Measurements from ENCODE around the gene RRAGC. TPM values are rescaled to one million over a fixed set of nuclear protein-coding genes. Genes with fewer than 3 reads are reported as not detected.

The RRAGC gene
- total and polyA plus RNA-seq, 10 of the 15 experiments (the other 5 are each of a cell fraction or from before 2014, with no cell fraction given): 5.5 to 22.1 (median 15.0) TPM

DNA sequence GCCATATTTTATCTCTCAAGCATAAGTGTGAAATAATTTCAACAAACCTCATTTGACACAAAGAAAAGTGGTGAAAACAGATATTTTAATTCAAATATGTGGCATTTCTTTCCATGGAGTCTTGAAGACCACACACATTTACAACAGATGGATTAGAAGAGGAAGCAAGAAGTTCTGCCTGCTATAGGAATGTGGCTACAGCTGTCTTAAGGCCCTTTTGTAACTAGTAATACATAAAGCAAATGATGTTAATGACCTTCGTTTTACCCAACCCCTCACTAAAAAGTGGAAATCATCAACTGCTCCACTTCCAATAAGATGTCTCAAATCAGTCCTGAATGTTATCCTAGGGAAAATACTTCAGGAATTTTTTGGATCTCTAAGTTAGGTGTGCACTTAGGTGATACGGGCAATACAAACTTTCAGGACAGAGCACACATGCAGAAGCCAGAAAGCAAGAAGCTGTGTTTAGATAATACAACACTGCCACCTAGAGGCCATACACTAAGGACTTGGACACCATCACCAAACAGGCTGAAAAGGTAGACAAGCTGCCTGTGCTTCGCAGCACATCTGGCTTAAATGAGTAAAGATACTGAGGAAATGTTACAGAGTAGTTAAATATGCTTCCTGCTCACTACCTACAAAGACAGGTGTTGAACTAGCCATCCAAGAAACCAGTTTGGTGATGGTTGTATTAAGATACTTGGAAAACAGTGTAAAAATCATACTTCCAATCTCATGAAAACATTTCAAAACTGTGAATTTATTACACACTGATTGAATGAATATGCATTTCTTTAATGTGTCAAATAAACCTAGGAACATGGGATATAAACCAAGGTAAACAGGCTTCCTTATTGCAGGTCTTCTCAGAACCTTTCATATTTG lies 24.4 kb downstream of the RRAGC start:
- H3K27me3 ChIP-seq (replicated peaks in 1 of 2; ENCODE audit: control insufficient read depth in 2 of 2, insufficient read depth in 2 of 2, low read length in 1 of 2): peaks cover 0 to 2% of the 10 kb centered on the region in 2 experiments; a peak in 2 of 4 replicates
- intact Hi-C loops (cut with micrococcal nuclease; ENCODE audit: unreplicated experiment) (loop anchor here (5.0 kb wide), 1 partner anchor 228 kb away; no protein-coding TSS in a partner anchor), in situ Hi-C loops (cut with MboI) (loop anchor here (25.0 kb wide), 1 partner anchor 948 kb away; no protein-coding TSS in a partner anchor)
- peak; percentile 100 for FAIRE-seq
- H3K79me2 ChIP-seq (ENCODE audit: control insufficient read depth, insufficient read depth, low read length): no peaks in the 10 kb centered on the region
- ATAC-seq: peak; percentile 98
- H3K4me1 ChIP-seq (ENCODE audit: control insufficient read depth, insufficient read depth, low read length): no peaks in the 10 kb centered on the region
- no peak overlapping the region for H2AFZ ChIP-seq (ENCODE audit: control insufficient read depth, low read depth, low read length)
- SMC1A ChIA-PET (ENCODE audit: uncharacterized antibody, unreplicated experiment): interaction anchor here (0.6 to 1.9 kb wide), 20 partner anchors 9 to 877 kb away, joined by 3 to 7 read pairs (median 3); partner anchors contain the start of gene NDUFS5
- H3K9me3 ChIP-seq (replicated peaks; ENCODE audit: control insufficient read depth, insufficient read depth, low read length): no peaks in the 10 kb centered on the region
- H3K36me3 ChIP-seq (ENCODE audit: control insufficient read depth in 2 of 2, insufficient read depth in 2 of 2, low read length in 1 of 2): peaks cover 0 to 7% of the 10 kb centered on the region in 2 experiments; a peak in 1 of 4 replicates
- RAD21 ChIA-PET (ENCODE audit: unreplicated experiment): interaction anchor here (0.6 to 1.9 kb wide), 19 partner anchors 11 to 842 kb away, joined by 3 to 8 read pairs (median 4); no protein-coding TSS in a partner anchor
- no peaks in the 10 kb centered on the region for H4K20me1 ChIP-seq (ENCODE audit: control insufficient read depth, insufficient read depth)
- H3K4me3 ChIP-seq: no peak overlapping the region
- POLR2A ChIA-PET: no interaction called here
- CTCF ChIA-PET: interaction anchor here (0.6 to 4.6 kb wide), 26 partner anchors 9 to 831 kb away, joined by 3 to 33 read pairs (median 4); no protein-coding TSS in a partner anchor
- no TSS peak for BruUV-seq (replicated peaks)
- H3K9ac ChIP-seq (ENCODE audit: control insufficient read depth, insufficient read depth, low read length): no peak overlapping the region
- no peak overlapping the region for H3K27ac ChIP-seq (ENCODE audit: control insufficient read depth, insufficient read depth)
- 11% methylated on average over 3 of the region's 3 CpGs for WGBS (ENCODE audit: insufficient coverage, insufficient replicate concordance, low lambda C conversion rate, missing lambda C conversion rate)
- peak; percentile 60 for DNase-seq (ENCODE audit: low read depth, low spot score)
- H3K4me2 ChIP-seq (ENCODE audit: control insufficient read depth, insufficient read depth): no peak overlapping the region
- 0 out of 2 replicates have a peak, but pooled peaks have one; percentile 40 for TF ChIP-seq SMARCA5 (IDR thresholded peaks at IDR 0.05)
- no peak for TF ChIP-seq LARP7 (IDR thresholded peaks at IDR 0.05)
- no peak for TF ChIP-seq PML (IDR thresholded peaks at IDR 0.05; ENCODE audit: low read length)
- no peak for TF ChIP-seq EP300 (IDR thresholded peaks at IDR 0.05; ENCODE audit: borderline replicate concordance in 1 of 2, control insufficient read depth in 1 of 2, low read depth in 2 of 2, low read length in 2 of 2)
- TF ChIP-seq KAT2A (conservative IDR thresholded peaks at IDR 0.05; ENCODE audit: control insufficient read depth, low read depth, low read length): no peak
- no peak for TF ChIP-seq ZBTB40 (IDR thresholded peaks at IDR 0.05; ENCODE audit: borderline replicate concordance)
- 0 out of 2 replicates have a peak, but pooled peaks have one; percentile 38 for TF ChIP-seq YY1 (IDR thresholded peaks at IDR 0.05; ENCODE audit: low read depth, low read length)
- TF ChIP-seq, protein P1, sequence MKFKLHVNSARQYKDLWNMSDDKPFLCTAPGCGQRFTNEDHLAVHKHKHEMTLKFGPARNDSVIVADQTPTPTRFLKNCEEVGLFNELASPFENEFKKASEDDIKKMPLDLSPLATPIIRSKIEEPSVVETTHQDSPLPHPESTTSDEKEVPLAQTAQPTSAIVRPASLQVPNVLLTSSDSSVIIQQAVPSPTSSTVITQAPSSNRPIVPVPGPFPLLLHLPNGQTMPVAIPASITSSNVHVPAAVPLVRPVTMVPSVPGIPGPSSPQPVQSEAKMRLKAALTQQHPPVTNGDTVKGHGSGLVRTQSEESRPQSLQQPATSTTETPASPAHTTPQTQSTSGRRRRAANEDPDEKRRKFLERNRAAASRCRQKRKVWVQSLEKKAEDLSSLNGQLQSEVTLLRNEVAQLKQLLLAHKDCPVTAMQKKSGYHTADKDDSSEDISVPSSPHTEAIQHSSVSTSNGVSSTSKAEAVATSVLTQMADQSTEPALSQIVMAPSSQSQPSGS (IDR thresholded peaks at IDR 0.05; ENCODE audit: low read length): no peak
- no peak for TF ChIP-seq USF2 (IDR thresholded peaks at IDR 0.05; ENCODE audit: borderline replicate concordance, low read depth, low read length)
- peak; percentile 53; the same call in 1 of the 2 replicates for TF ChIP-seq SMC3 (IDR thresholded peaks at IDR 0.05; ENCODE audit: borderline replicate concordance, low read length)
- TF ChIP-seq RBBP5 (conservative IDR thresholded peaks at IDR 0.05): no peak
- TF ChIP-seq BCL3 (IDR thresholded peaks at IDR 0.05; ENCODE audit: borderline replicate concordance, insufficient read depth, low read depth, low read length, poor library complexity, severe bottlenecking): no peak
- no peak for TF ChIP-seq NR2C2 (IDR thresholded peaks at IDR 0.05; ENCODE audit: borderline replicate concordance, control insufficient read depth, insufficient read length, low read depth)
- peak; percentile 84 for TF ChIP-seq RAD21 (IDR thresholded peaks at IDR 0.05; ENCODE audit: insufficient read depth, low read depth, low read length)
